ENCODE results near the gene LEFTY1.
"Not testable (repeated sequence)": the region's sequence is repeated elsewhere in the genome, so short reads cannot be mapped to it uniquely, and the experiment has no call there.

LEFTY1 gene

DNA sequence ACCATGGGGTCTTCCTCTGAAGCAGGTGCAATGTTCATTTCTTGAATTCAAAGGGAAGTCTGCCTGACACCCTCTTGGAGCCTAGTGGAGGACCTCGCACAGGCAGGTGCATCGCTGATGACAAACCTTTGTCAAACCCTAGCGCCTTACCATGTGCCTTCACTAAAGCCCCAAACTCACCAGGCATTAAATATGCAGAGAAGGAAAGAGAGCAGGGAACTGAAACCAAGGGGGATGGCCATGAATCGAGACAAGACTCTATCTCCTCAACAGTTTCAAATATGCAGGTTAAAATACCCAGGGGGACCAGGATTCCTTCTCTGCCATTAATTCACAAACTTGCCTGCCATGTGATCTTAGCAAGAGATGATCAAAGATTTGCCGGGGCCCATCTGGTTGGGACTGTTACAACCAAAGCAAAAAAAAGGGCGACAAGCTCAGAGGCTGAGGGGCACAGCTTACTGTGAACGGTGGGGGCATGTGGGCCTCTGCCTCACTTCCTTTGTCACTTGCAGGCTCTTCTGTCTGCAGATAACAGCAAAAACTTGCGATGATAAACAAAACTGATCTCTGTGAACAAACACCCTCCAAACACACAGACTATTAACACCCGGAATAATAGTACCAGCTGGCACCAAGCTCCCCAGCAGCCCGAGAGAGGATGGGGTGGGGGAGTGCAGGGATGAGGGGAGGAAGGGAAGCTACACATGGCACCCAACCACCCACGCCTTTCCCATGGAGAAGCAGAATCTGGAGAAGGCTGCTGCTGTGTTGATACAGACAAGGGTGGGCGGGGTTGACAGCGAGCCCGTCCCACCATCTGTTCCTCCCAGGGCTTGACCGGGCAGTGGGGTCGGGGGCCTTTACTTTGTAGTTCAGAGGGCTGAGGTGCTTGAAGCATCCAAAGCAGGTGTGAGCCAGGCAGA is 40.7 kb downstream of the LEFTY1 start:
- DNase-seq (ENCODE audit: low read depth) = no peak

DNA sequence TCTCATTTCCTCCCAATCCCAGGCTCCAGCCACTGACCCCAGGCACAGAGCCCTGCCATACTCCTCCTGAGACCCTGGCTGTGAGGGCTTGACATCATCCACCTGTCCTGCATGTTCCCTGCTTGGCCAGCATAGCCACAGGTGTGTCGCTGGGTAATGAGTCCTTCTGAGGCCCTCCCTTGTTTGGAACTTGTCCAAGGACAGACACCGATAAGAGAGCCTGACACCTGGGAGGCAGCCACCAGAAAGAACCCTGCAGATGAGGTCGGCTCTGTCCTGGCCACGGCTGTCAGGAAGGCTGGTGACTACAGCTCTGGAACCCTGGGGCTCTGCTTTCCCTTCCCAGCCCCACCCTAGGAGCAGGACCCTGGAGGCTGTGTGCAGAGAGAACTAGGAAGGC is 41.3 kb downstream of the LEFTY1 start:
- DNase-seq (ENCODE audit: low read depth) = no peak

DNA sequence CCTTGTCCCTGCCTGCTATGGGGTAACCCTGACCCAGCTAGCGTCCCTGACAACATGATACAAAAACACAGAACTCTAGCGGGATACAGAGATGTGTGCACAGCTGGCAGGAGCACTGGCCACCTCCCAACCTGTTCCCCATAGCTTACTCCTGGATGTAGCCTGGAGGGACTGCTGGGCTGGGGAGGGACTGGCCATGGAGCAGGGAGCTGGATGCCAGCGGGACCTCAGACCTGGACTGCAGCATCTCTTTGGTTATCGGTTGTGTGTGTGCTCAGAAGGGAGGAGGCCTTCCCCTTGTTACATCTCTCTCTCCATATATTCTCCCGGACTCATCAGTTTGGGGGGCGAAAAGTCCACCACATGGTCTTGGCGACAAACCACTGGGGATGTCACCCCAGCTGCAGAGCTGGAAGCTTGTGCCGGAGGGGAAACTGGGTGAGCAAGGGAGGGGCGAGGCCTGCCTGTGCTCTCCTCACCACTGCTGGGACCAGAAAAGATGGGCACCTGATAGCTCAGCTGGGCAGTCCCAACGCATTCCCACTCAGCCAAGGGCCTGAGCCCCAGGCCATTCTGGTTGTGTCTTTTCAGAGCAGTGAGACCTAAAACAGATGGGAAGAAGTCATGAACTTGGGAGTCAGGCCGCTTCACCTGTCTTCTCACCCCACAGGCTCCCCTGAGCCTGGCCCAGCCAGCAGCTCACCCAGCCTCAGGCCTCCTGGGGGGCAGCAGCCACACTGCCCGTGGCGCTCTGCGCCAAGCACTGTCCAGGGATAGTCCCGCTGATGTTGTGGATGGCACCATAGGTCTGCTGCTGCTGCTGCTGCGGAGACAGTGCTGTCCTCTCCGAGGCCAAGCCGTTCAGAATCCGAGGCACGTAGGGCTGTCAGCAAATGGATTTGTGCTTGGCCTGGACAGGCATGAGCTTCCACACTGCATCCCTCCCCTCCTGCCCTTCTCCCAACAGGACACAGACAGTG is 42.3 kb downstream of the LEFTY1 start:
- no peak for DNase-seq (ENCODE audit: low read depth)

DNA sequence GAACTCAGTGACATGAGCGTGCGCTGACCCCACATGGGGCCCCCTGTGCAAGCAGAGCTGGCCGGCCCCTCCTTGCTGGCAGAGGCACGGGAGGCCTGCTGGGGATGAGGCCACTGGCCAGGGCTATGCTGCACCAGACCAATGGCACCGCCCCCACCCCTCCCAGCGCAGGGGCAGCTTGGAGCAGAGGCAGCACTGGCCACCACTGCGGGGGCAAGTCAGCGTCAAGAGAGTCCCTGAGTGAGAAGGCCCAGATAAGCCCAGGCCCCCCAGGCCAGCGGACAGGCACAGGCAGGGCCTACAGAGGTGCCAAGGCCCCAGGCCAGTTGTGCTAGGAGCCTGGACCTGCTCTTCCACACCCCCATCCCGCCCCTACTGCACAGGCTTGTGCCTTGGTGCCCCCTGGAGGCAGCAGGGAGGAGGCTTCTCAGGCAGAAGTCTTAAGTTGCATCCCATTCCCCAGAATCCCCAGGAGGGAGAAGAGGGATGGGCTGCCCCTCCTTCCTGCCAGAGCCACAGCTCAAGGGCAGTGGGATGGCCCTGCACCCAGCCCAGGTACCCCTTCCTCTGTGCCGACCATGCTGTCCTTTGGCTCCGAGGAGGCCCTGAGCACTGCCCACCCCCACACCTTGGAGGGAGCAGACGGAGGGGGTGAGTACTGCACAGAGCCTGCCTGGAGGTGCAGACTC is 43.2 kb downstream of the LEFTY1 start:
- no peak for DNase-seq (ENCODE audit: low read depth)

DNA sequence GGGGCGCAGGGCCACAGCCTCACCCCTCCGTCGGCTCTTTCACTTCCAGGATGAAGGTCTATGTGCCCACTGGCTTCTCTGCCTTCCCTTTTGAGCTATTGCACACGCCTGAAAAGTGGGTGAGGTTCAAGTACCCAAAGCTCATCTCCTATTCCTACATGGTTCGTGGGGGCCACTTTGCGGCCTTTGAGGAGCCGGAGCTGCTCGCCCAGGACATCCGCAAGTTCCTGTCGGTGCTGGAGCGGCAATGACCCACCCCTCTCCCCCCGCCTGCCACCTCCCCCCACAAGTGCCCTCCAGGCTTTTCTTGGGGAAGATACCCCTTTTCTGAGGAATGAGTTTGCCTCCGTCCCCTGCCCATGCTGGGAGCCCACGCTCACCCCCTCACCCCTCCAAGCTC is 43.8 kb downstream of the LEFTY1 start:
- DNase-seq (ENCODE audit: low read depth) = no peak

DNA sequence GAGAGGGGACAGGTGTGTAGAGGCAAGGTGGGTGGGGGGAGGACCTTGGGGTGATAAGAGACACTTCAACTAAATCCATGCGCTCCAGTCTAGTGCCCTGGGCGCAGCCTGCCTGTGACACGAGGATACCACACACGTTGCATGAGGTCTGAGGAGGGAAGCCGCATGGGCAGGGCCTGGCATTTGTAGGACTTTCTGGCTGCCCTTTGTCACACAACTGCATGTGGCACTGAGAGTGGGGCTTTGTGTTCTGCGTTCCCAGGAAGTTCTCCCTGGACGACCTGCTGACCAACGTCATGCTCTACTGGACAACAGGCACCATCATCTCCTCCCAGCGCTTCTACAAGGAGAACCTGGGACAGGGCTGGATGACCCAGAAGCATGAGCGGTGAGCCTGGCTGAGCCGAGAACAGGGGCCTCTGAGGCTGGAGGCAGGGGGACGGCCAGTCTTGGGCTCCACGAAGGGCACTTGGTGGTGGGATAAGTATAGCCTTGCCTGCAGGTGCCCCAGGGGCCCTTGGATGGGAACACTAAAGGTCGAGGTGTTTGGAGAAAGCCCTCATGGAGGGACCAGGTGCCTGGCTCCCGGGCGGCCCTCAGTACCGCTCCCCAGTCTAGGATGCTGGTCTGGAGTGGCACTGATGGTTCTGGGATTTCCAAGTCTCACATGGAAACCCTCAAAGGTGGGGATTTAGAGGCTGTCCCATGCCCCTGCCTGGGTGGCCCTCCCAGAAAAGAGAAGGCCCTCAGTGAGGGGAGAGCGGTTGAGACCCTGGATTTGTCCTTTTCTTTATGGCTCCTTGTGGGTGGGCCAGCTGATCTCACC is 44.5 kb downstream of the LEFTY1 start:
- no peak for DNase-seq (ENCODE audit: low read depth)

DNA sequence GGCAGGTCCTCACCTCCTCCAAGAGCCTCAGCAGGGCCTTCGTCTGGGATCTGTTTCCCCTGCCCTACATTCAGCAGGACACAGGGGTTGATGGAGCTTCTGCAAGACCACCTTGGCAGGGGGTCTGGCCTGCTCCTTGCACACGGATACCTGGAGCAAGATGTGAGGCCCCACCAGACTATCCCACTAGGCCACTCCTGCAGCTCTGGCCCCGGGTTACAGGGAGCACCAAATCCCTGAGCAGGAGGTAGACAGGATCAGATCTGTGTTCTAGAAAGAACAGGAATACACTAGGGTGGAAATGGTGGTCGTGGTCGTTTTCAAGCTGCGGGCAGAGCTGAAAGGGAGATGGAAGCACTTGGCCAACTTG is 45.5 kb downstream of the LEFTY1 start:
- DNase-seq (ENCODE audit: low read depth) = no peak

DNA sequence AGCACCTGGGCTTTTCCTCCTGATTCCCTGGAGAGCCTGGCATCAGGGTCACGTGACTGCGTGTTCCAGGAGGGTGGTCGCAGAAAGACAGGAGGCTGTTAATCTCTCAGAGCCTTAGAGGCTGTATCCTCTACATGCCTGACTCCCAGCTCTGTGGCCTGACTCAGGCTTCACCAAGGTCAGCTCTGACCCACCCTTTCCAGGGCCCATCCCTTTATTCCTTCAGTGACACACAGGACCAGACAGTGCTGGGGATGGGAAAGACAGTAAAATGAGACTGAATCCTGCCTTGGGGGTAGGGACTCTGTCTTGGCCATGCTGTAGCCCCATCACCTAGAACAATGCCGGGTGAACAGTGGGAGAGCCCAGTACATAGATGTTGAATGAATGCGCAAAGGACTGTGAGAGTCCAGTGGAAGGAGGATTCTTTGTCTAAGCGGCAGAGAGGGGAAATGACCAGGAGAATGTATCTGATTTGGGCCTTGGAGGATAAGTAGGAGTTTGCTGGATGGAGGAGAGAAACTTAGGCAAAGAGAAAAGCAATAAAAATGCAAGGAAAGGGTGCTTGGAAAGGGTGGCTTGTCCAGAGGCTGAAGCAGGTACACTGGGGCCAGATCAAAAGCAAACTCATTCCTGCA is 46.0 kb downstream of the LEFTY1 start:
- DNase-seq (ENCODE audit: low read depth) = no peak

DNA sequence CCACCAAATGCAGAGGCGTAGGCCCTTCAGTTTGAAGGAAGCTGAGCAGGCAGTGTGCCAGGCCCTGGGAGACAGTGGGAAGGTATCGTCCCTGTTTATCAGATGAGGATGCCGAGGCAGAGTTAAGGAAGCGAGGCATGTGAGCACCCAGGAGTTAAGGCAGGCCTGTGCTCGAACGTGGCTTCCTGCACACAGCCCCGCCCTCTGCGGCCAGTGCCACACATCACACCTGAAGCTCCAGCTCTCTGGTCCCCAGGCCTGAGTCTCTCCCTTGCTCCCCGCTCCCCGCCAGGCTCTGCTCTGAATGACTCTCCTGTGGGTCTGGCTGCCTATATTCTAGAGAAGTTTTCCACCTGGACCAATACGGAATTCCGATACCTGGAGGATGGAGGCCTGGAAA is 46.9 kb downstream of the LEFTY1 start:
- DNase-seq (ENCODE audit: low read depth) = no peak

DNA sequence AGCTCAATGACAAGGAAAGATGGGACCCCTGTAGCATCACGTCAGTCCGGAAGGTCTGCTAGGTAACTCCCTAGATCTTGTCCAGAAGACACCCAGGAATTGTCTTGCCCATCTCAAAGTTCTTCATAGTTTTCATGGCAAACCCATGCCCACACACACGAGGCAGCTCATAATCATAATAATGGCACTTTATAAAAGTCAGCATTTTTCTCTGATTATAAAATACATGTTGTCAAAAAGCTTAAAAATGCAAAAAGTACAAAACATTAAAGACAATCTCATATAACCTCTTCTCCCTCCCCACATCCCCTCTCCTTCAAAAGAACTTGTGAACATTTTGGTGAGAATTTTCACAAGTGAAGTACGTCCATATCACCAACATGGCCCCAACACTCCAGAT is 48.2 kb downstream of the LEFTY1 start:
- no peak for DNase-seq (ENCODE audit: low read depth)

DNA sequence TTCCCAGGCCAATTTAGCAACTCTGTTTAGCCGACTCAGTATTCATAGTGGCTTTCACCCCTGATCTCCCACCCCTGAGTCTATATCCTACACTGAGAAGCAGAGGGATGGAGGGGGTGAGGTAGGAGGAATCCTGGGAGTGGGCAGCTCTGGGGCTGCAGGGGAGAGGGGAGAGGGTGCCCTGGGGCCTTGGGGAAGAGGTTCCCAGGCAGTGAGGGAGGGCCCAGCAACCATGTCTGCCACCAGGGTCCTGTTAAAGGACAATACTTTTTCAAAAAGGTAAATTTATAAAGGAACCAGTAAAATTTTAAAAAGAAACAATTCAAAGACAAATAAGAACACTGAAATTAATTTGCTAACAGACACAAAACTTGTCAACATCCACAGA is 48.7 kb downstream of the LEFTY1 start:
- no peak for DNase-seq (ENCODE audit: low read depth)

DNA sequence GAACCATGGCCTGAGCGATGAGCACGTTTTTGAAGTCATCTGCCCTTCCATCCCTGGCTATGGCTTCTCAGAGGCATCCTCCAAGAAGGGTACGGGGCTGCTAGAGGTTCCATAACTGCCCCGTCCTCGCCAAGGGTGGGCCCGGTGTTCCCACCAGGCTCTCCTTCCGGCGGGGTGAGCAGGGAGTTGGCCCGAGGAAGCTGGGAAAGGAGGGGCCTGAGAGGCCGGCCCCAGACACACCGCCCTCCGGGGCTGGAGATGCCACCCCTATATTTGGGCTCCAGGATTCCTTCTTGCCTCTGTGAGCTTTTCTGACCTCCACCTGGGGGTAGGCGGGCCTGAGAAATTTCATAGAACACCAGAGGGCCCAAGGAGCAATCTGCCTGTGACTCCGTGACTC is 50.2 kb downstream of the LEFTY1 start:
- no peak for DNase-seq (ENCODE audit: low read depth)

DNA sequence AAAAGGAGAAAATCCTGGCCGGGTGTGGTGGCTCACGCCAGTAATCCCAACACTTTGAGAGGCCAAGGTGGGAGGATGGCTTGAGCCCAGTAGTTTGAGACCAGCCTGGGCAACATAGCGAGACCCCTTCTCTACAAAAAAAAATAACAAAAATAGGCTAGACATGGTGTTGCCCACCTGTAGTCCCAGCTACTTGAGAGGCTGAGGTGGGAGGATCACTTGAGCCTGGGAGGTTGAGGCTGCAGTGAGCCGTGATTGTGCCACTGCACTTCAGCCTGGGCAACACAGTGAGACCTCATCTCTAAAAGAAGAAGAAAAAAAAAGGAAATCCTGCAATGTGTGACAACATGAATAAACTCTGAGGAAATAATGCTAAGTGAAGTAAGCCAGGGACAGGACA is 52.6 kb downstream of the LEFTY1 start:
- not testable (repeated sequence) for DNase-seq (ENCODE audit: low read depth)
